Neural progenitor cell (in vitro differentiated cells): ENCODE measurements around the gene EXD2. TPM values are rescaled to one million over a fixed set of nuclear protein-coding genes. Genes with fewer than 3 reads are reported as not detected.

Experiments
- DNase-seq: peaks from one replicate; pipeline ENCODE4 v3.0.0-alpha.2; 2016; ENCODE audit warnings: low spot score
- H2AFZ ChIP-seq: fragments of 200-600 bp; sonication (generic); replicated peaks from 2 replicates; pipeline ENCODE4 v1.6.1; 2016; ENCODE audit warnings: antibody characterized with exemption
- H3F3A ChIP-seq: fragments of 200-600 bp; sonication (generic); 2 replicates; pipeline ENCODE4 v1.6.1; 2016; ENCODE audit warnings: antibody characterized with exemption, low read depth
- H3K27ac ChIP-seq: fragments of 200-600 bp; sonication (generic); 2 replicates; pipeline ENCODE4 v1.5.1; 2016; ENCODE audit warnings: mild to moderate bottlenecking
- H3K27me3 ChIP-seq: fragments of 200-600 bp; sonication (generic); 2 replicates; pipeline ENCODE4 v1.6.1; 2016; ENCODE audit warnings: mild to moderate bottlenecking, moderate library complexity
- H3K36me3 ChIP-seq: fragments of 200-600 bp; sonication (generic); 2 replicates; pipeline ENCODE4 v1.5.1; 2016
- H3K4me1 ChIP-seq: fragments of 200-600 bp; sonication (generic); 2 replicates; pipeline ENCODE4 v1.6.1; 2016; ENCODE audit warnings: mixed run types
- H3K4me2 ChIP-seq: fragments of 200-600 bp; sonication (generic); 2 replicates; pipeline ENCODE4 v1.6.1; 2016
- H3K4me3 ChIP-seq: fragments of 200-600 bp; sonication (generic); 2 replicates; pipeline ENCODE4 v1.5.1; 2016
- H3K79me2 ChIP-seq: fragments of 200-600 bp; sonication (generic); 2 replicates; pipeline ENCODE4 v1.6.1; 2016; ENCODE audit warnings: low read depth
- H3K9ac ChIP-seq: fragments of 200-600 bp; sonication (generic); 2 replicates; pipeline ENCODE4 v1.6.1; 2016
- H3K9me3 ChIP-seq: fragments of 200-600 bp; sonication (generic); 2 replicates; pipeline ENCODE4 v1.5.1; 2016; ENCODE audit warnings: low read depth
- H4K20me1 ChIP-seq: fragments of 200-600 bp; sonication (generic); 2 replicates; pipeline ENCODE4 v1.6.1; 2016; ENCODE audit warnings: low read depth
- H3K27ac Mint-ChIP-seq: 3 replicates; pipeline ENCODE4 v1.8.0; 2021; ENCODE audit warnings: mixed read lengths
- H3K27me3 Mint-ChIP-seq: 2 replicates; pipeline ENCODE4 v1.8.0; 2022; ENCODE audit warnings: low read depth, mild to moderate bottlenecking, inconsistent platforms, moderate library complexity, mixed read lengths; ENCODE audit not compliant: insufficient read depth
- H3K36me3 Mint-ChIP-seq: 3 replicates; pipeline ENCODE4 v1.8.0; 2021; ENCODE audit warnings: mixed read lengths
- H3K4me1 Mint-ChIP-seq: 3 replicates; pipeline ENCODE4 v1.8.0; 2021; ENCODE audit warnings: mixed read lengths
- H3K4me3 Mint-ChIP-seq: 3 replicates; pipeline ENCODE4 v1.8.0; 2021; ENCODE audit warnings: mild to moderate bottlenecking, moderate library complexity, mixed read lengths
- H3K9me3 Mint-ChIP-seq: 3 replicates; pipeline ENCODE4 v1.8.0; 2020; ENCODE audit warnings: mixed read lengths
- CTCF ChIP-seq: fragments of 200-600 bp; sonication (generic); IDR thresholded peaks from 2 replicates; pipeline ENCODE4 v1.5.1; 2017; ENCODE audit warnings: antibody characterized with exemption, mild to moderate bottlenecking
- EZH2 ChIP-seq: fragments of 200-600 bp; sonication (generic); IDR thresholded peaks from 2 replicates; pipeline ENCODE4 v1.6.1; 2017; ENCODE audit warnings: antibody characterized with exemption, mild to moderate bottlenecking, moderate library complexity
- EZH2phosphoT487 ChIP-seq: fragments of 200-600 bp; sonication (generic); IDR thresholded peaks from 2 replicates; pipeline ENCODE4 v1.6.1; 2017; ENCODE audit warnings: antibody characterized with exemption
- total RNA-seq: library from RNA; depleted of rRNA; stranded (reverse); fragments of >200 nt; gene quantifications from 2 replicates; pipeline ENCODE4 v1.2.3, GENCODE V29; 2015; ENCODE audit warnings: low replicate concordance

Gene EXD2
- 22.6 and 23.2 TPM in 2 replicates for total RNA-seq

- Mint-ChIP-seq H3K27ac (peak within 1 kb of the TSS; percentile 86), H3K4me3 (peak within 1 kb of the TSS; percentile 96), H3K27me3 (peaks cover 2% of the 10 kb centered on the region), H3K4me1 (peaks cover 15% of the 10 kb centered on the region), H3K36me3 (no peaks in the 10 kb centered on the region), H3K9me3 (no peaks in the 10 kb centered on the region)
- H3K27me3 ChIP-seq: no peaks in the 10 kb centered on the region
- no peaks in the 10 kb centered on the region for H3K9me3 ChIP-seq
- H3K4me3 ChIP-seq: peak within 1 kb of the TSS; percentile 82
- H3K9ac ChIP-seq: no peak within 1 kb of the TSS
- H4K20me1 ChIP-seq: no peaks in the 10 kb centered on the region
- peak; percentile 36 for TF ChIP-seq EZH2
- no peak for TF ChIP-seq EZH2phosphoT487
- peak; percentile 89 for DNase-seq
- no peak within 1 kb of the TSS for H3K27ac ChIP-seq
- peak within 1 kb of the TSS; percentile 98 for H2AFZ ChIP-seq
- H3F3A ChIP-seq: no peaks in the 10 kb centered on the region
- H3K4me1 ChIP-seq: no peaks in the 10 kb centered on the region
- peak within 1 kb of the TSS; percentile 86 for H3K4me2 ChIP-seq
- no peaks in the 10 kb centered on the region for H3K36me3 ChIP-seq
- peaks cover 30% of the 10 kb centered on the region for H3K79me2 ChIP-seq
Observed at GRCh38 chr14:69191340-69192111, at the start of gene EXD2. TSS of gene EXD2 (plus strand) at chr14:69191498. CDS start at chr14:69209471, 17,973 bp downstream.

GRCh38 chr14:69141550-69141949, 49.7 kb upstream of the EXD2 start:
- no peak overlapping the region for H2AFZ ChIP-seq
- DNase-seq: no peak
- H3K4me1 ChIP-seq: peaks cover 20% of the 10 kb centered on the region
- H3K36me3 Mint-ChIP-seq: peaks cover 4% of the 10 kb centered on the region
- H3K79me2 ChIP-seq: peaks cover 69% of the 10 kb centered on the region
- peaks cover 60% of the 10 kb centered on the region for H4K20me1 ChIP-seq
- H3K36me3 ChIP-seq: no peaks in the 10 kb centered on the region
- no peaks in the 10 kb centered on the region for H3K27me3 Mint-ChIP-seq
- TF ChIP-seq EZH2phosphoT487: no peak
- no peak for TF ChIP-seq CTCF
- H3K4me2 ChIP-seq: no peak overlapping the region
- H3K27ac Mint-ChIP-seq: no peak overlapping the region
- peaks cover 16% of the 10 kb centered on the region for H3F3A ChIP-seq
- no peak overlapping the region for H3K4me3 Mint-ChIP-seq
- no peak overlapping the region for H3K9ac ChIP-seq
- H3K9me3 ChIP-seq: no peaks in the 10 kb centered on the region
- no peak overlapping the region for H3K4me3 ChIP-seq
- peaks cover 27% of the 10 kb centered on the region for H3K4me1 Mint-ChIP-seq
- H3K9me3 Mint-ChIP-seq: no peaks in the 10 kb centered on the region
- no peaks in the 10 kb centered on the region for H3K27me3 ChIP-seq
- no peak overlapping the region for H3K27ac ChIP-seq

GRCh38 chr14:69142101-69142500, 49.2 kb upstream of the EXD2 start:
- H3K9ac ChIP-seq: no peak overlapping the region
- no peak overlapping the region for H2AFZ ChIP-seq
- H3K27me3 Mint-ChIP-seq: no peaks in the 10 kb centered on the region
- no peaks in the 10 kb centered on the region for H3K9me3 Mint-ChIP-seq
- H3K4me1 ChIP-seq: peaks cover 19% of the 10 kb centered on the region
- DNase-seq: no peak
- H3K4me3 ChIP-seq: no peak overlapping the region
- H3K27ac Mint-ChIP-seq: no peak overlapping the region
- H3K36me3 Mint-ChIP-seq: peaks cover 4% of the 10 kb centered on the region
- H3K9me3 ChIP-seq: no peaks in the 10 kb centered on the region
- peaks cover 16% of the 10 kb centered on the region for H3F3A ChIP-seq
- H3K4me3 Mint-ChIP-seq: no peak overlapping the region
- no peaks in the 10 kb centered on the region for H3K36me3 ChIP-seq
- no peak overlapping the region for H3K27ac ChIP-seq
- H4K20me1 ChIP-seq: peaks cover 57% of the 10 kb centered on the region
- H3K79me2 ChIP-seq: peaks cover 69% of the 10 kb centered on the region
- no peak for TF ChIP-seq CTCF
- TF ChIP-seq EZH2phosphoT487: no peak
- TF ChIP-seq EZH2: no peak
- peaks cover 27% of the 10 kb centered on the region for H3K4me1 Mint-ChIP-seq
- H3K4me2 ChIP-seq: no peak overlapping the region
- H3K27me3 ChIP-seq: no peaks in the 10 kb centered on the region
